MCF 10A (cell line): ENCODE data around the gene CORO2B. TPM values are rescaled to one million over a fixed set of nuclear protein-coding genes. Genes with fewer than 3 reads are reported as not detected.

Experiments used
- BruUV-seq: library from RNA; stranded (reverse); fragments of 400-500 nt; replicated peaks from 2 replicates; lab custom pipeline; 2021; lab: Mats Ljungman, UMichigan
- CTCF ChIA-PET: fragments of 300-600 bp; sonication (Branson Sonifier 250); formaldehyde crosslinking; extraction: SDS; loops from one replicate; lab custom pipeline; 2021; ENCODE audit warnings: antibody characterized with exemption, inconsistent platforms; lab: Yijun Ruan, JAX
- POLR2A ChIA-PET: fragments of 300-600, 350-650 bp; sonication (Branson Sonifier 250); formaldehyde crosslinking; extraction: SDS; loops from one replicate; lab custom pipeline; 2020; ENCODE audit warnings: antibody characterized with exemption, inconsistent platforms; lab: Yijun Ruan, JAX
- DNase-seq: peaks from one replicate; pipeline ENCODE4 v3.0.0-alpha.2; 2018; ENCODE audit not compliant: unreplicated experiment
- H3K27ac Mint-ChIP-seq: one replicate; pipeline ENCODE4 v1.8.0; 2022; ENCODE audit warnings: mild to moderate bottlenecking, low read depth, mixed read lengths; ENCODE audit not compliant: unreplicated experiment
- H3K27me3 Mint-ChIP-seq: one replicate; pipeline ENCODE4 v1.8.0; 2022; ENCODE audit warnings: mixed read lengths; ENCODE audit not compliant: insufficient read depth, unreplicated experiment
- H3K36me3 Mint-ChIP-seq: one replicate; pipeline ENCODE4 v1.8.0; 2022; ENCODE audit warnings: mild to moderate bottlenecking, moderate library complexity, mixed read lengths; ENCODE audit not compliant: insufficient read depth, unreplicated experiment
- H3K4me1 Mint-ChIP-seq: one replicate; pipeline ENCODE4 v1.8.0; 2022; ENCODE audit warnings: mixed read lengths; ENCODE audit not compliant: insufficient read depth, unreplicated experiment
- H3K4me3 Mint-ChIP-seq: one replicate; pipeline ENCODE4 v1.8.0; 2022; ENCODE audit warnings: mild to moderate bottlenecking, moderate library complexity, mixed read lengths; ENCODE audit not compliant: unreplicated experiment
- H3K9me3 Mint-ChIP-seq: one replicate; pipeline ENCODE4 v1.8.0; 2022; ENCODE audit warnings: mixed read lengths; ENCODE audit not compliant: unreplicated experiment
- CTCF ChIP-seq: fragments of 200-600 bp; IDR thresholded peaks from one replicate; pipeline ENCODE4 v1.8.0; 2022; ENCODE audit warnings: antibody characterized with exemption, mild to moderate bottlenecking; ENCODE audit not compliant: unreplicated experiment
- intact Hi-C: fragments of 100-400 bp; cut with micrococcal nuclease; formaldehyde crosslinking; loops from 2 replicates; pipeline ENCODE4 v1.14.1; 2022
- total RNA-seq: library from RNA; stranded (reverse); gene quantifications from 2 replicates; pipeline ENCODE4 v1.2.3, GENCODE V29; 2022

CORO2B gene
- total RNA-seq, 1 experiment from 2014 or later: 0.79 TPM

GRCh38 chr15:68694111-68694510, 115.3 kb downstream of the CORO2B start:
- no TSS peak for BruUV-seq
- H3K27me3 Mint-ChIP-seq: no peaks in the 10 kb centered on the region
- intact Hi-C loops: no loop called here

DNA sequence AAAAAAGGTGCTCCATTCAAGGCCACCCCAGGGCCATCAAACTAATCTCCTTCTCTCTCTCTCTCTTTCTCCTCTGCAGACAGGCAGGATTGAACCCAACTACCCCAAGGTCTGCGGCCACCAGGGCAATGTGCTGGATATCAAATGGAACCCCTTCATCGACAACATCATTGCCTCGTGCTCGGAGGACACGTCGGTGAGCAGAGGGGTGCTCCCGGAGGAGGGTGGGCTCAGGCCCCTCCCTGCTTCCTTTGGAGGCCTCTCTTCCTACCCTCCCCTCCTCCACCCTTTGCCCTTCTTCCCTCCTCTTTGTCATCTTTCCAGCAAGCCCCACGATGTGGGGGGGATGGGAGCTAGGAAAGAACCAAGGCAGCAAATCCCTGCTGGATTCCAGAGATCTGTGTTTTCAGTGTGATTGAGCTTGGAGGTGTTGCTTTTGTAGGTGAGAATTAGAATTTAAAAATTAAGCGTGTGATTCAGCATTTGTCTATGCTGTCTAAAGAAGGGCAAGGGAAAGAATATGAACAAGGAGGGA, 116.3 kb downstream of the CORO2B start:
- CTCF ChIA-PET: interaction anchor here (0.9 to 1.4 kb wide), 2 partner anchors 8 to 145 kb away, joined by 3 to 4 read pairs; no protein-coding TSS in a partner anchor
- H3K36me3 Mint-ChIP-seq: no peaks in the 10 kb centered on the region
- no TSS peak for BruUV-seq
- intact Hi-C loops: no loop called here
- TF ChIP-seq CTCF: no peak
- H3K9me3 Mint-ChIP-seq: no peaks in the 10 kb centered on the region
- H3K27me3 Mint-ChIP-seq: no peaks in the 10 kb centered on the region
- no peak for DNase-seq
- H3K4me3 Mint-ChIP-seq: no peak overlapping the region
- POLR2A ChIA-PET: no interaction called here
- no peaks in the 10 kb centered on the region for H3K4me1 Mint-ChIP-seq
- H3K27ac Mint-ChIP-seq: no peak overlapping the region

More at GRCh38 chr15:68694111-68694510, 115.3 kb downstream of the CORO2B start:
- Mint-ChIP-seq H3K4me3 (no peak overlapping the region), H3K36me3 (no peaks in the 10 kb centered on the region), H3K4me1 (no peaks in the 10 kb centered on the region), H3K9me3 (no peaks in the 10 kb centered on the region), H3K27ac (no peak overlapping the region)
- TF ChIP-seq CTCF: no peak
- ChIA-PET POLR2A (no interaction called here), CTCF (interaction anchor here (0.5 to 1.4 kb wide), 5 partner anchors 9 to 231 kb away, joined by 3 to 6 read pairs (median 4); no protein-coding TSS in a partner anchor)
- no peak for DNase-seq

DNA sequence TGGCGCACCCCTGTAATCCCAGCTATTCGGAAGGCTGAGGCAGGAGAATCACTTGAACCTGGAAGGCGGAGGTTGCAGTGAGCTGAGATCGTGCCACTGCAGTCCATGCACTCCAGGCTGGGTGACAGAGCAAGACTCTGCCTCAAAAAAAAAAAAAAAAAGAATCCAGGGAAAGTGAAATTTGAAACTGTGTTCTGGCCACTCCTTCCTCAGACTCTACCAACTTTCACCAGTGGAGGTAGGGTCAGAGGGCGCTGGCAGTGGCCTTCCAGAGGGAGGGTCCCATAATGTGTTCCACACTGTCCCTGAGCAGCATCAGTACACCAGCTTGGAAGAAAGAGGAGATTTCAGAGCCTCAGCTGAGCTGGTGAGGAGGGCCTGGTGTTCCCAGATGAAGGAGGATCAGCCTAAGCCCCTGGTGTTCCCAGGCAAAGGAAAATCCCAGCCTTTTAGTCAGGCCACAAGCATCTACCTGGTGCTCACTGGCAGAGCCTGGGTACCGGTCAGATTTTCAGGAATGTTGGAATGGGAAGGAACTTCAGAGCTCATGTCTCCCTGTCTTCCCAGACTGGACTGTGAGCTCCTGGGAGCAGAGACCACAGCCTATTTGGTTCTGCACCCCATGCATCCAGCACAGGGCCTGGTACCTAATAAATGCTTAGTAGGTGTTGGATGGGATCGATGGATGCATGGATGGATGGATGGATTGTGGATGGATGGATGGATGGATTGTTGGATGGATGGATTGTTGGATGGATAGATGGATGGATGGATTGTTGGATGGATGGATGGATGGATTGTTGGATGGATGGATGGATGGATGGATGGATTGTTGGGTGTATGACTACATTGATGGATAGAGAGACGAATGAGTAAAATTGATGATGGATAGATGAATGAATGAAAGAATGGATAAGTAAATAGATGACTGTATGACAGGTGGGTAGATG, 117.9 kb downstream of the CORO2B start:
- intact Hi-C loops: no loop called here
- H3K36me3 Mint-ChIP-seq: no peaks in the 10 kb centered on the region
- BruUV-seq: no TSS peak
- H3K4me1 Mint-ChIP-seq: no peaks in the 10 kb centered on the region
- H3K4me3 Mint-ChIP-seq: no peak overlapping the region
- no peaks in the 10 kb centered on the region for H3K9me3 Mint-ChIP-seq
- ChIA-PET CTCF (interaction anchor here (0.6 to 1.1 kb wide), 2 partner anchors 22 to 162 kb away, joined by 5 to 7 read pairs; no protein-coding TSS in a partner anchor), POLR2A (no interaction called here)
- no peak overlapping the region for H3K27ac Mint-ChIP-seq
- DNase-seq: peak; percentile 21
- TF ChIP-seq CTCF: no peak
- no peaks in the 10 kb centered on the region for H3K27me3 Mint-ChIP-seq
